ENCODE results near the gene FMN1.
"Not testable (repeated sequence)": the region's sequence is repeated elsewhere in the genome, so short reads cannot be mapped to it uniquely, and the experiment has no call there.

Gene FMN1

GRCh38 chr15:33089165-33089877 lies 105.2 kb downstream of the FMN1 start:
- no peak for DNase-seq

- DNase-seq, result no peak
Observed at GRCh38 chr15:33086500-33087121, 107.9 kb downstream of the FMN1 start.

GRCh38 chr15:33084661-33085060 lies 109.9 kb downstream of the FMN1 start:
- DNase-seq, result no peak

GRCh38 chr15:33083232-33084081 lies 111.1 kb downstream of the FMN1 start:
- no peak for DNase-seq

GRCh38 chr15:33080006-33080405 lies 114.5 kb downstream of the FMN1 start:
- no peak for DNase-seq

GRCh38 chr15:33078607-33079006 lies 115.9 kb downstream of the FMN1 start:
- no peak for DNase-seq

- DNase-seq, result no peak
Observed at GRCh38 chr15:33076937-33077336, 117.6 kb downstream of the FMN1 start.

- no peak for DNase-seq
Observed at GRCh38 chr15:33074942-33075341, 119.6 kb downstream of the FMN1 start.

GRCh38 chr15:33074212-33074611 lies 120.3 kb downstream of the FMN1 start:
- DNase-seq, result no peak

GRCh38 chr15:33071451-33071850 lies 123.1 kb downstream of the FMN1 start:
- no peak for DNase-seq

- not testable (repeated sequence) for DNase-seq
Observed at GRCh38 chr15:33069903-33070302, 124.6 kb downstream of the FMN1 start.

- DNase-seq, result no peak
Observed at GRCh38 chr15:33069161-33069560, 125.4 kb downstream of the FMN1 start.

- no peak for DNase-seq
Observed at GRCh38 chr15:33068511-33068990, 126.0 kb downstream of the FMN1 start.

GRCh38 chr15:33068007-33068481 lies 126.5 kb downstream of the FMN1 start:
- DNase-seq, result no peak

- DNase-seq, result no peak
Observed at GRCh38 chr15:33067456-33067855, 127.1 kb downstream of the FMN1 start.

GRCh38 chr15:33066584-33066983 lies 127.9 kb downstream of the FMN1 start:
- DNase-seq, result no peak

GRCh38 chr15:33064878-33065277 lies 129.6 kb downstream of the FMN1 start:
- DNase-seq, result no peak

- DNase-seq, result no peak
Observed at GRCh38 chr15:33059184-33059583, 135.3 kb downstream of the FMN1 start.

GRCh38 chr15:33057845-33058244 lies 136.7 kb downstream of the FMN1 start:
- no peak for DNase-seq

- no peak for DNase-seq
Observed at GRCh38 chr15:33055962-33056361, 138.6 kb downstream of the FMN1 start.

- no peak for DNase-seq
Observed at GRCh38 chr15:33051528-33051927, 143.0 kb downstream of the FMN1 start.

GRCh38 chr15:33048255-33048654 lies 146.3 kb downstream of the FMN1 start:
- DNase-seq, result no peak

GRCh38 chr15:33047077-33047476 lies 147.4 kb downstream of the FMN1 start:
- no peak for DNase-seq

GRCh38 chr15:33046329-33046728 lies 148.2 kb downstream of the FMN1 start:
- no peak for DNase-seq

Data from NCI-H524 treated with DMSO at 0.1 percent for 48 hours (cell line).